Loucy (cell line): ENCODE results near the gene MRPL34.

ENCODE experiments used
- H2AFZ ChIP-seq: fragments of 200-600 bp; sonication (generic); 2 replicates; pipeline ENCODE4 v1.6.0; 2016; ENCODE audit warnings: antibody characterized with exemption, mild to moderate bottlenecking, low read length, moderate library complexity
- H3F3A ChIP-seq: fragments of 200-600 bp; 2 replicates; pipeline ENCODE4 v1.6.0; 2016; ENCODE audit warnings: antibody characterized with exemption, low read depth, mild to moderate bottlenecking
- H3K27me3 ChIP-seq: fragments of 200-600 bp; sonication (generic); 2 replicates; pipeline ENCODE4 v1.6.1; 2014; ENCODE audit warnings: low read length, mild to moderate bottlenecking; ENCODE audit not compliant: insufficient read depth, poor library complexity, severe bottlenecking
- H3K36me3 ChIP-seq: fragments of 200-600 bp; sonication (generic); 2 replicates; pipeline ENCODE4 v1.6.1; 2016; ENCODE audit warnings: low read length; ENCODE audit not compliant: insufficient read depth
- H3K4me1 ChIP-seq: fragments of 200-600 bp; sonication (generic); 2 replicates; pipeline ENCODE4 v1.5.1; 2014; ENCODE audit warnings: low read length, mild to moderate bottlenecking; ENCODE audit not compliant: insufficient read depth, poor library complexity, severe bottlenecking
- H3K4me2 ChIP-seq: fragments of 200-600 bp; sonication (generic); 2 replicates; pipeline ENCODE4 v1.6.0; 2014; ENCODE audit warnings: antibody characterized with exemption, low read length, low read depth, mild to moderate bottlenecking; ENCODE audit not compliant: poor library complexity, severe bottlenecking
- H3K4me3 ChIP-seq: fragments of 200-600 bp; sonication (generic); 2 replicates; pipeline ENCODE4 v1.5.1; 2014; ENCODE audit warnings: low read length, mild to moderate bottlenecking, mixed read lengths; ENCODE audit not compliant: poor library complexity, severe bottlenecking
- H3K79me2 ChIP-seq: fragments of 200-600 bp; sonication (generic); 2 replicates; pipeline ENCODE4 v1.6.1; 2014; ENCODE audit warnings: low read length; ENCODE audit not compliant: insufficient read depth
- H3K9ac ChIP-seq: fragments of 200-600 bp; sonication (generic); 2 replicates; pipeline ENCODE4 v1.6.0; 2014; ENCODE audit warnings: mild to moderate bottlenecking, low read depth, low read length, moderate library complexity; ENCODE audit not compliant: poor library complexity, severe bottlenecking
- H3K9me2 ChIP-seq: fragments of 200-600 bp; sonication (generic); replicated peaks from 2 replicates; pipeline ENCODE4 v1.6.1; 2016; ENCODE audit warnings: low read depth, low read length, mixed read lengths
- H3K9me3 ChIP-seq: fragments of 200-600 bp; sonication (generic); 2 replicates; pipeline ENCODE4 v1.6.1; 2014; ENCODE audit warnings: mild to moderate bottlenecking, antibody characterized with exemption, low read length, low read depth; ENCODE audit not compliant: insufficient read depth
- H4K20me1 ChIP-seq: fragments of 200-600 bp; sonication (generic); 2 replicates; pipeline ENCODE4 v1.6.0; 2014; ENCODE audit warnings: antibody characterized with exemption, low read length, mild to moderate bottlenecking; ENCODE audit not compliant: insufficient read depth, poor library complexity, severe bottlenecking
- CTCF ChIP-seq: fragments of 200-600 bp; sonication (generic); conservative IDR thresholded peaks from 2 replicates; pipeline ENCODE4 v1.5.1; 2014; ENCODE audit warnings: mild to moderate bottlenecking, antibody characterized with exemption, low read length
- EZH2phosphoT487 ChIP-seq: fragments of 200-600 bp; IDR thresholded peaks from 2 replicates; pipeline ENCODE4 v1.6.1; 2018; ENCODE audit warnings: antibody characterized with exemption, mild to moderate bottlenecking, moderate library complexity, borderline replicate concordance

Gene MRPL34

GRCh38 chr19:17339088-17339741 is 33.5 kb downstream of the MRPL34 start:
- Histone ChIP-seq H3K4me2 (peak overlapping the region; percentile 64), H3K4me1 (peaks cover 21% of the 10 kb centered on the region), H2AFZ (no peak overlapping the region), H4K20me1 (peaks cover 6% of the 10 kb centered on the region), H3K9me2 (no peaks in the 10 kb centered on the region), H3K9ac (no peak overlapping the region), H3K79me2 (peaks cover 17% of the 10 kb centered on the region; the same call in 1 of the 2 replicates), H3K4me3 (peak overlapping the region; percentile 87), H3F3A (peaks cover 6% of the 10 kb centered on the region; the same call in 1 of the 2 replicates), H3K27me3 (no peaks in the 10 kb centered on the region), H3K9me3 (no peaks in the 10 kb centered on the region), H3K36me3 (0 out of 2 replicates have a peak, but pooled peaks cover 3% of the 10 kb centered on the region)
- TF ChIP-seq EZH2phosphoT487: no peak
- no peak for TF ChIP-seq CTCF

DNA sequence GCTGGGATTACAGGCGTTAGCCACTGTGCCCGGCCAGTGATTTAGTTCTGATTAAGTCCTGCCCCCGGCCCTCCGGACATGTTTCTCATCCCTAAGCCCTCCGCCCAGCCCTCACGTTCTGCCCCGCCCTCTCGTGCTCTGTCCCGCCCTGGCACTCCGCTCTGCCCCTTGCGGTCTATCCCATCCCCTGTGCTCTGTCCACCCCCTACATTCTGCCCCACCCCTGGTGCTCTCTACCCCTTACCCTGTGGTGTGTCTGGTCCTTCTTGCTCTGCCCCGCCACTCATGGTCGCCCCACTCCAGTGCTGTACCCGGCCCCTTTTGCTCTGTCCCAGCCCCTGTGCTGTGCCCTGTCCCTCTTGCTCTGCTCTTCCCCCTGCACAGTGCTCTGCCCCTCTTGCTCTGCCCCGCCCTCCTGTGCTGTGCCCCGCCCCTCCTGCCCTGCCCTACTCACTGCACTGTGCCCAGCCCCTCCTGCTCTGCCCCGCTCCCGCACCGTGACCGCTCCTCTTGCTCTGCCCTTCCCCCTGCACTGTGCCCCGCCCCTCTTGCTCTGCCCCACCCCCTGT is 34.7 kb downstream of the MRPL34 start:
- Histone ChIP-seq H3K79me2 (peaks cover 15% of the 10 kb centered on the region; the same call in 1 of the 2 replicates), H3F3A (peaks cover 6% of the 10 kb centered on the region; the same call in 1 of the 2 replicates), H3K4me3 (no peak overlapping the region), H3K36me3 (0 out of 2 replicates have a peak, but pooled peaks cover 3% of the 10 kb centered on the region), H3K27me3 (no peaks in the 10 kb centered on the region), H2AFZ (no peak overlapping the region), H3K9me2 (no peaks in the 10 kb centered on the region), H3K4me1 (peaks cover 13% of the 10 kb centered on the region), H3K4me2 (no peak overlapping the region), H4K20me1 (peaks cover 6% of the 10 kb centered on the region), H3K9me3 (no peaks in the 10 kb centered on the region), H3K9ac (no peak overlapping the region)
- TF ChIP-seq EZH2phosphoT487: no peak
- TF ChIP-seq CTCF: no peak

DNA sequence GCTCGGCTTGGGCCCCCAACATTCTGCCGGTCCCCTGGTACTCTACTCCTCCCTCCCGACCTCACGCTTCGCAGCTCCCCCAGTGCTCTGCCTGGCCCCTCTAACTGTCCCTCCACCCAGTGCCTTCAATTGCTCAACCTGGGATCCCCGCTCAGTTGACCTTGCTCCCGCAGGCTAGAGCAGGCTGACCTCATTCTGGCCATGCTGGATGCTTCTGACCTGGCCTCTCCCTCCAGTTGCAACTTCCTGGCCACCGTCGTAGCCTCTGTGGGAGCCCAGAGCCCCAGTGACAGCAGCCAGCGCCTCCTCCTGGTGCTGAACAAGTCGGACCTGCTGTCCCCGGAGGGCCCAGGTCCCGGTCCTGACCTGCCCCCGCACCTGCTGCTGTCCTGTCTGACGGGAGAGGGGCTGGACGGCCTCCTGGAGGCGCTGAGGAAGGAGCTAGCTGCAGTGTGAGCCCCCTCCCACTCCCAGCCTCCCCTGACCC is 35.2 kb downstream of the MRPL34 start:
- Histone ChIP-seq H3F3A (peaks cover 6% of the 10 kb centered on the region; the same call in 1 of the 2 replicates), H3K36me3 (0 out of 2 replicates have a peak, but pooled peaks cover 3% of the 10 kb centered on the region), H3K4me3 (no peak overlapping the region), H2AFZ (no peak overlapping the region), H3K9me2 (no peaks in the 10 kb centered on the region), H3K9ac (no peak overlapping the region), H3K4me2 (no peak overlapping the region), H3K9me3 (no peaks in the 10 kb centered on the region), H4K20me1 (peaks cover 6% of the 10 kb centered on the region), H3K4me1 (peaks cover 9% of the 10 kb centered on the region), H3K27me3 (no peaks in the 10 kb centered on the region), H3K79me2 (peaks cover 15% of the 10 kb centered on the region; the same call in 1 of the 2 replicates)
- TF ChIP-seq CTCF (no peak), EZH2phosphoT487 (no peak)
